GM18517 (cell line): ENCODE data around the gene AMZ1.
"Not testable (repeated sequence)": the region's sequence is repeated elsewhere in the genome, so short reads cannot be mapped to it uniquely, and the experiment has no call there.

Source experiments
- ATAC-seq: cut with Tn5 transposase; IDR thresholded peaks from one replicate; pipeline ENCODE4 v1.9.1; 2021; ENCODE audit warnings: mild to moderate bottlenecking, moderate library complexity; ENCODE audit not compliant: unreplicated experiment

The AMZ1 gene

DNA sequence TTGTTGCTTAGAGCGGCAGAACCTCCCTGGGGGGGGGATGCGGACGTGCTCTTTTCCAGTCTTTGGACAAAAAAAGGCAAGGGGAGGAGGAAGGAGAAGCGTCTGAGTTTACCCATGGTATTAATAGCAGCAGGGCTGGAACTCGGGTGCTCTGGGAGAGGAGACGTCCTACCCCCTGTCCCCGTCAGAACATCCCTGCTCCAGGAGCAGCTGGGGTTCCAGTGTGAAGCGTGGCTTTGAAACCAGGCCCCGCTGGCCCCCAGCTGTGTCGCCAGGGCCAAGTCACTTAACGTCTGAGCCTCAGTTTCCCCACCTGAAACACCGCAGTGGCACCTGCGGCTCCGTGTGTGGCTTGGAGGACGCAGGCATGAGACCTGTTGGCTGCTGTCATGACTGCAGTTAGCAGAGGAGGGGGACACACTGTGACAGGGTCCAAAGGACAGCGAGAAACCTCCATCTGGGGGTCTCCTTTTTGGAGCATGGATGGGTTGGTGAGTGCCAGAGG, 1.4 kb downstream of the AMZ1 start:
- ATAC-seq = no peak

DNA sequence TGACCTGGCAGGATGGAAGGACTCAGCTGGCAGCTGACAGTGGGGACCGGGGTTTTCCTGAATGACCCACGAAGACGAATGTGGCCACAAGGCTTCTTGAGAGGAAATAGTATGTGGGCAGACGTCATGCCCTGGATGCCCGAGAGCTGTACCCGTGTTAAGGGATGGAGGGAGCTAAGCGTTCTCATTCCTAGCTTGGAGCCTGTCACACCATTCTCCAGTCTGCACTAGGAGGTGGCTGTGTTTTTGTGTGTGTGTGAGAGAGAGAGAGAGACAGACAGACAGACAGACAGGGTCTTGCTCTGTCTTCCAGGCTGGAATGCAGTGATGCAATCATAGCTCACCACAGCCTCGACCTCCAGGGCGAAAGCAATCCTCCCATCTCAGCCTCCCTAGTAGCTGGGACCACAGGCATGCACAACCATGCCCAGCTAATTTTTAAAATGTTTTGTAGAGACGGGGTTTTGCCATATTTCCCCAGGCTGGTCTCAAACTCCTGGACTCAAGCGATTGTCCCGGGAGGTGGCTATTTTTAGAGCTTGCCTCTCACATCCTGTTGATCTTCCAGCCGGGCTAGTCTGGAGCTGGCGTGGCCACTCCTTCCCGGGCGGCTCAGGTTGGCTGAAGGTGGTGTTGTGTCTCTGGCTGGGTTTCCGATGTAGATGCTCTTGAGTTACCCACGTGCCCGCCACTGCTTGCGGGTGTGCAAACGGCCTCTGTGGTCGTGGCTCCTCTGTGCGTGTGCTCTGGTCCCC, 2.1 kb downstream of the AMZ1 start:
- ATAC-seq = no peak

DNA sequence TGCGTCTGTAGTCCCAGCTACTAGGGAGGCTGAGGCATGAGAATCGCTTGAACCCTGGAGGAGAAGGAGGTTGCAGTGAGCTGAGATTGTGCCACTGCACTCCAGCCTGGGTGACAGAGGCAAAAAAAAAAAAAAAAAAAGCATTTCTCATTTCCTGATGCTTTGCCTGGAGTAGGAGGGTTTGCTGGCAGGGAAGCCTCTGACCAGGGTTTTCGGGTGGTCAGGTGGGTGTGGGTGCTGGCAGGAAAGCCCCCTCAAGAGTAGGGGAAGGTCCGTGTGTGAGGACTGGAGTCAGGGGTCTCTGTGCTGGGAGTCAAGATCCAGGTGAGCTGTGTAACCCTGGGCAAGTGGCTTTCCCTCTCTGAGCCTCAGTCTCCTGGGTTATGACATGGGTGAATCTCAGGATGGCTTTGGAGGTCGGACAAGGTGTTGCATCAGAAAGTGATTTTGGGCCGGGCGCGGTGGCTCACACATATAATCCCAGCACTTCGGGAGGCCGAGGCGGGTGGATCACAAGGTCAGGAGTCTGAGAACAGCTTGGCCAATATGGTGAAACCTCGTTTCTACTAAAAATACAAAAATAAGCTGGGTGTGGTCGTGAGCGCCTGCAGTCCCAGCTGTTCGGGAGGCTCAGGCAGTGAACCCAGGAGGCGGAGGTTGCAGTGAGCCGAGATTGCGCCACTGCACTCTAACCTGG, 3.2 kb downstream of the AMZ1 start:
- no peak for ATAC-seq

DNA sequence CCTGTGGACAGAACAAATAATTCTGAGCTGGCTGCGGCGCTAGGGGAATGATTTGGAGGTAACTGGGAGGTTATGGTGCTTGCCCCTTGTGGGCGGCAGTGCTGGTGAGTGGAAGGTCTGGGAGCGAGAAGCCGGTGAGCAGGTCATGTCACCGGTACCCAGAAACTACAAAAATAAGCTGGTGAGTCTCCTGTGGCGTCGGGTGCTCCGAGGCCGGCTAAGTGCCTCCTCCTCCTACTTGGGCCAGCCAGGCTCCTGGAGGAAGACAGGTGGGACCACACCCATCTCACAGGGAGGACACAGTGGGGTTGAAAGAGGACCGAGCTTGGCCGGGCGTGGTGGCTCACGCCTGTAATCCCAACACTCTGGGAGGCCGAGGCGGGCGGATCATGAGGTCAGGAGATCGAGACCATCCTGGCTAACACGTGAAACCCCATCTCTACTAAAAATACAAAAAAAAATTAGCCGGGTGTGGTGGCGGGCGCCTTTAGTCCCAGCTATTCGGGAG, 4.0 kb downstream of the AMZ1 start:
- not testable (repeated sequence) for ATAC-seq

DNA sequence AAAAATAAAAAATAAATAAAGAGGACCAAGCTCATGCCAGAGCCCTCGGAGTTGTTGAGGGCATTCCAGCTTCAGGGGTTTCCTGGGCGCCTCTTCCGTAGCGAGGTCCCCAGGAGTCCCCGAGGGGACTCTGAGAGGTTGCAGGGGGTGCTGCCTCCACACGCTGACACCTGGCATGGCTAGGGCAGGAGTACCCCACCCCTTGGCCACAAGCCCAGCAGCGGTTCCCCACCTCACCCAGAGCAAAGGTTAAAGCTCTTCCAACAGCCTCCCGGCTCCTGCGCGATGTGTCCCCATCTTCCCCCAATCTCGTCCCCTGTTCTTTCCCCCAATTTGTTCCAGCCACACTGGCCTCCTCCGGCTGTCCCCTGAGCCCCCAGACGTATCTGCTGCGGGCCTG, 4.5 kb downstream of the AMZ1 start:
- ATAC-seq = no peak

DNA sequence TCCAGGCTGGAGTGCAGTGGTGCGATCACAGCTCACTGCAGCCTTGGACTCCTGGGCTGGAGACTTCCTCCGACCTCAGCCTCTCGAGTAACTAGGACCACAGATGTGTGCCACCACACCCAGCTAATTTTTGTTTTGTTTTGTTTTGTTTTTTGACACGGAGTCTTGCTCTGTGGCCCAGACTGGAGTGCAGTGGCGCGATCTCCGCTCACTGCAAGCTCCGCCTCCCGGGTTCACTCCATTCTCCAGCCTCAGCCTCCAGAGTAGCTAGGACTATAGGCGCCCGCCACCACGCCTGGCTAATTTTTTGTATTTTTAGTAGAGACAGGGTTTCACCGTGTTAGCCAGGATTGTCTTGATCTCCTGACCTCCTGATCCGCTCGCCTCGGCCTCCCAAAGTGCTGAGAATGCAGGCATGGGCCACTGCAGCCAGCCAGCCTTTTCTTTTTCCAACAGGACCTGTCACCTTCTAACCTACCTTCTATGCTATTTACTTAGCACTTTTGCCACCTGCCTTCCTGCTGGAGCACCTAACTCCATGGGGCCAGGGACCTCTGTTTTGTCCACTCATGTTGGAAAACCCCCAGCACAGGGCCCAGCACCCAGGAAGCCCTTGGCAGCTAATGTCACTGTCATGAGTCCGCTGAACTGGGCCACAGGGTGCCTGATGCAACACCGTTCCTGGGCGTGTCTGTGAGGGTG, 5.6 kb downstream of the AMZ1 start:
- ATAC-seq = not testable (repeated sequence)

DNA sequence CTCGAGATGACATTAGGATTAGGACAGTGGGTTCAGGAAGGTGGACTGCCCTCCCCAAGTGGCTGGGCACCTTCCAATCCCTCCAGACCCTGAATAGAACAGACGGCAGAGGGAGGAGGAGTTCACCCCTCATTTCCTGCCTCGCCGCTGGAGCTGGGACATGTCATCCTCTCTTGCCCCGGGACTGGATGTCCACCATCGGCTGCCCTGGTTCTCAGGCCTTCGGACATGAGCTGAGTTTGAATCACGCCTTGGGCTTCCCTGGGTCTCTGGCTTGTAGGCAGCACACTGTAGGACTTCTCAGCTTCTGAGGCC, 6.1 kb downstream of the AMZ1 start:
- ATAC-seq = not testable (repeated sequence)

DNA sequence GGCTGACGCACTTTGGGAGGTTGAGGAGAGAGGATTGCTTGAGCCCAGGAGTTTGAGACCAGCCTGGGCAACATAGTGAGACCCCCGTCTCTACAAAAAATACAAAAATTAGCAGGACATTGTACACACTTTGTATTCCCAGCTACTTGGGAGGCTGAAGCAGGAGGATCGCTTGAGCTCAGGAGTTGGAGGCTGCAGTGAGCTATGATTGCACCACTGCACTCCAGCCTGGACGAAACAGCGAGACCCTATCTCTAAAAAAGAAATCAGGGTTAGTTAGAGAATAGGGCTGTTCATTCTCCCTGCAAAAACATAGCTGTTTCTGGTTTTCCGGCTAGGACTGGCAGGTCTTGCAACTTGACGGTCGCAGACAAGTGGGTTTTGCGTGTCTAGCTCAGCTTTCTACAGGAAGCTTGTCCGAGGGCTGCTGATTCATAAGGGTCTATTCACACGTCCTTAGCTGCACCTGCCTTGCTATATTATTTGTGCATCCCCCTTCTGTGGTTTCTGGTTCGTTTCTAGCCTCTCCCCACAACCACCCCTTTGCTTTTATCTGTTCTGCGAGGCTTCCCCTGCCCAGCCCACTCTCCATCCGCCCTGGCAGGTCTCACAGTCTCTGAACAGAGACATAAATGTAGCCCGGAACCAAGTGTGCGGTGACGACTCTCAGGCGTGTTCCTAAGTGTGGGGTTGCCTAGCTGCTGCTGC, 10.7 kb downstream of the AMZ1 start:
- peak; percentile 97 for ATAC-seq

DNA sequence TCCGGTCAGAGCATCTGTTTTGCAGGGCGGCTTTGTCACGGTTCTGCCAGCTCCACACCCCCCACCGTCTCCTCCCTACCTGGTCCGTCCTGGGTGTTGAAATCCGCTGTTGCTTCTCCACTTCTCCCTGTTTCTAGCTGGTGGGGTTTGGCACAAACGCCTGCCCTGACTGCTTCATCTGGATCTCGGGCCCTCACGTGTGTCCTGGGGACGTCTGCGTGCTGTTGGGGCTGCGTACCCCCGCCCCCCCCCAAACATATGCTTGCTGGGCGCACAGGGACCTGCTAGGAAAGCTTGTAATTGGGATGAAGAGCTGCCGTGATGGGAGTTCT, 11.3 kb downstream of the AMZ1 start:
- ATAC-seq = no peak

DNA sequence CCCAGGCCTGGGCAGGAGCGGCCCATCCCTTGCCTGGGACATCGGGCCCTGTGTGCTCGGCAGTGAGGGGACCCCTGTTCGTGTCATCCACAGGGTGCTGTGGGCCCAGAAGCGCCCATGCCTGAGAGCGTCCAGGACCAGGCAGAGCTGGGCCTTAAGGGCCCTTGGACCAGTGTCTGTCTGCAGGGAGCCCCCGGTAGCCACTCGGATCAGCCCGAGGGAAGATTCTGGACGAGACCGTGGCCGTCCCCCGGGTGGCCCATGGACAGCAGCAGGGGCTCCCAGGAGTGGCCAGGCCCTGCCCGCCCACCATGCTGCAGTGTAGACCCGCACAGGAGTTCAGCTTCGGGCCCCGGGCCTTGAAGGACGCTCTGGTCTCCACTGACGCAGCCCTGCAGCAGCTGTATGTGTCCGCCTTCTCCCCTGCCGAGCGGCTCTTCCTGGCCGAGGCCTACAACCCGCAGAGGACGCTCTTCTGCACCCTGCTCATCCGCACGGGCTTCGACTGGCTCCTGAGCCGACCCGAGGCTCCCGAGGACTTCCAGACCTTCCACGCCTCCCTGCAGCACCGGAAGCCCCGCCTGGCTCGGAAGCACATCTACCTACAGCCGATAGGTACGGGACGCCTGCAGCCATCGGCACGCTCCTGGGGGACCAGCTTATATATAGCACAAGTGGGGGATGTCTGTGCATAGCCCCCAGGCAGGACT, 12.3 kb downstream of the AMZ1 start:
- ATAC-seq = no peak

DNA sequence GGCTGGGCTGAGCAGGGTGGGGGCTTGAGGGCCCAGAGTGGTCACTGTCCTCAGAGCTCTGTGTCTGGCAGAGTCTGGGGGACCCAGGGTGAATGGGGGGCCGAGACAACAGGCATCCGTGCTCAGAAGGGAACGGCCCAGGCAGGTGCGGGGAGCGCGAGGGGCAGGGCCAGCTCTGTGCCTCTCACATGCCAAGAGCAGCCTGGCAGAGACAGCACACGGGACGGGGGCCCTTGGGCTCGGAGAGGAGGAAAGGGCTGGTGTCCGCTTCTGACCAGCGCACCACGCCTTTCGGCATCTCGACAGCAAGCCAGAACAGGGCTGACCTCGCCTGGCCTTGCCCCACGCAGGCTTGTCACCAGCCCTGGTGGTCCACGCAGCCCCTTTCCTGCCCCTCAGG, 13.4 kb downstream of the AMZ1 start:
- ATAC-seq = no peak

DNA sequence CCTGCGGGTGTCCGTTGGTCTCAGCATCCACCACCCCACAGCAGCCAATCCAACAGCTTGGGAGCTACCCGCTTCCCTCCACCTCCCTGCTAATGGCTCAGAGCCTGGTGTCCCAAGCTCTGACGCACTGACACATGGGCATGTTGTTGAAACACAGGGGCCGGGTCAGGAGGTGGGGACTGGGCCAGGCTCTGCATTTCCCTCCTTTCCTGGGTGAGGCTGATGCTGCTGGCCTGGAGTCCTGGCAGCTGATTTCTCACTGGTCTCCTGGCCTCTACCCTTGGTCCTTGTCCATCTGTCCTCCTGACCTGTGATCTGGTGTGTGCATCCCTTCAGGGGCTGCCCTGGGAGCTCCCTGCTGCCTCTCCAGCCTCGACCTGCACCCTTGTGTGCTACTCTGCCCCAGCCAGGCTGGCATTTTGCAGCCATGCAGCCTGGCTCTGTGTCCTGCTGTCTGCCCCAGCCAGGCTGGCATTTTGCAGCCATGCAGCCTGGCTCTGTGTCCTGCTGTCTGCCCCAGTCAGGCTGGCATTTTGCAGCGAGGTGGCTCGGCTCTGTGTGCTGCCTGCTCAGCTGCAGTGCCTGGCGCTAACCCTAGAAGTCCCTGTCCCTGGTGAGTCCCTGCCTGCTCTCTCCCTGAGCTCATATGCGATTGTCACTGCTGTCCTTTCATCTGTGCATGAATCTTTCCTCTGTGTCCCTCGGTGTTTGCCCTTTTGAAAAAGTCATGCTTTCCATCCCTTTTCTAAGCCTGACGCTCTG, 14.0 kb downstream of the AMZ1 start:
- no peak for ATAC-seq

DNA sequence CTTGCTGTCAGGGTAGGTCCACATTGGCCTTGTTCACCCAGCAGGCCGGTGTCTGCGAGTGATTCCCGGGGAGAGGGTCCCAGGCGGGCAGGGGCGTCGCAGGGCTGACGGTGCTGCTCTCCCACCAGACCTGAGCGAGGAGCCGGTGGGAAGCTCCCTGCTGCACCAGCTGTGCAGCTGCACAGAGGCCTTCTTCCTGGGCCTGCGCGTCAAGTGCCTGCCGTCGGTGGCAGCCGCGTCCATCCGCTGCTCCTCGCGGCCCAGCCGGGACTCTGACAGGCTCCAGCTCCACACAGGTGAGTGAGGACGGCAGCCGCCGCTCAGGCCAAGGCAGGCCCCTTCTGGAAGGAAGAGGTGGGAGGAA, 14.6 kb downstream of the AMZ1 start:
- no peak for ATAC-seq

DNA sequence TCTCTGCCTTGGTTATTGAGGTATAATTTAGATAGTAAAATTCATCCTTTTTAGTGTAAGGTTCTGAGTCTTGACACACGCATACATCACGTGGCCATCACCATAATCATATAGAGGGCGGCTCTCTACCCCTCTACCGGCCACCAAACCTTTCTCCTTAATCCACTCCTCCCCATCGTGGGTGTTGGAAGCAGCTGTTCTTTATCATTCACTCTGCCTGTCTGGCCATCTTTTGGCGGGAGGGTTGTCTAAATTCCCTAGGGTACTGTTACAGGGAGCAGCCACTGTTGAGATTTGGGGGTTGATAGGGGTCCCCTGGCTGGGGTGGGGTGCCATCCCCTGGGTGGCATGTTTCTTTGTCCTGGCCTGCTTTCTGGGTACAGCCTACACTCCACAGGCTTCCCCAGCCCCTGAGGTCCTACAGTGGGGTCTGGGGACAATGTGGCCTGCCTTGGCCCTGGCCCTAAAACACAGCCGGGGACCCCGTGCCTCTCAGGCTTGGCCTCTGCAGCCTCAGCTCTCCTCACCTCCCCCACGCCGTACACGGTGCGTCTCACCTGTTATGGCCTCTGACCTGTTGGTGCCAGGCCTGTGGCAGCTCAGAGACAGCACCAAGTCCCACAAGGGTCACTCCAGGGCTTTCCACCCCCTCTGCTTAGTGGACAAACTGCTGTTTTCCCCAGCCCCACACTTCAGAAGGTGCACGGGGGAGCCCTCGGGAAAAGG, 17.5 kb downstream of the AMZ1 start:
- no peak for ATAC-seq

DNA sequence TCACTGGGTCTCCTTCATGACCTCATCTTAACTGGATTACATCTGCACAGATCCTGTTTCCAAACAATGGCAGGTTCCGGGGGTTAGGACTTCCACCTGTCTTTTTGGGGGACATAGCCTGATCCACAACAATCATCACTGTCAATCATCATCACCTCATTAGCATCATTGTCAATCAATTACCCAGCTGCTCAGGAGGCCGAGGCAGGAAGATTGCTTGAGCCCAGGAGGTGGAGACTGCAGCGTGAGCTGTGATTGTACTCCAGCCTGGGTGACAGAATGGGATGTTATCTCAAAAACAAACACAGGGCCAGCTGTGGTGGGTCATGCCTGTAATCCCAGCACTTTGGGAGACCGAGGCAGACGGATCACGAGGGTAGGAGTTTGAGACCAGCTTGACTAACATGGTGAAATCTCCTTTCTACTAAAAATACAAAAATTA, 18.7 kb downstream of the AMZ1 start:
- ATAC-seq = no peak

DNA sequence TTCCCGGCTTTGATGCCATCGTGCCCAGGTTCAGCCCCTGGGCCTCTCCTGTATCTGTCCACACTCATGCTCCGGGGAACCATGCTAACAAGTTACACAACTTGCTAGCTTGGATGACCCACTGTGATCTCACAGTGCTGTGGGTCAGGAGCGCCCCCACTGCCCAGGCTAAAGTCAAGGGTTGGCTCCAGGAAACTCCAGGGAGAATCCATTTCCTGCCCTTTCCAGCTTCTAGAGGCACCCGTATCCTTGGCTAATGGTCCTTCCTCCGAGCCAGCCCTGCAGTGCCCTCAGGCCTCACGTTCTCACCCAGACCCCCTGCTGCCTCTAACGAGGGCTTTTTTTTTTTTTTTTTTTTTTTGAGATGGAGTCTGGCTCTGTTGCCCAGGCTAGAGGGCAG, 19.5 kb downstream of the AMZ1 start:
- no peak for ATAC-seq

DNA sequence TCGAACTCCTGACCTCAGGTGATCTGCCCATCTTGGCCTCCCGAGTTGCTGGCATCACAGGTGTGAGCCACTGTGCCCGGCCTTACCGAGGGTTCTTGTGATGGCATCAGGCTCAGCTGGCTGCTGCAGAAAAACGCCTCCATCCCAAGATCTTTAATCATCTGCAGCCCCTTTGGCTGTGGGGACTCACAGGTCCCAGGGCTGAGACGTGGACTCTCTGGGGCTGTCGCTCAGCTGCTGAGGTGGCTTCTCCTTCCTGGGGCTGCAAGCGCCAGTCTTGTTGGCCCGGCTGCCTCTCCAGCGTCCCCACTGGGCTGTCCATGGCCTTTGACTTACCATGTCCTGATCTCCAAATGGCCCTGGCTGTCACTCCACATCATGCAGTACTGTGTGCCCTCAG, 20.0 kb downstream of the AMZ1 start:
- ATAC-seq = no peak

DNA sequence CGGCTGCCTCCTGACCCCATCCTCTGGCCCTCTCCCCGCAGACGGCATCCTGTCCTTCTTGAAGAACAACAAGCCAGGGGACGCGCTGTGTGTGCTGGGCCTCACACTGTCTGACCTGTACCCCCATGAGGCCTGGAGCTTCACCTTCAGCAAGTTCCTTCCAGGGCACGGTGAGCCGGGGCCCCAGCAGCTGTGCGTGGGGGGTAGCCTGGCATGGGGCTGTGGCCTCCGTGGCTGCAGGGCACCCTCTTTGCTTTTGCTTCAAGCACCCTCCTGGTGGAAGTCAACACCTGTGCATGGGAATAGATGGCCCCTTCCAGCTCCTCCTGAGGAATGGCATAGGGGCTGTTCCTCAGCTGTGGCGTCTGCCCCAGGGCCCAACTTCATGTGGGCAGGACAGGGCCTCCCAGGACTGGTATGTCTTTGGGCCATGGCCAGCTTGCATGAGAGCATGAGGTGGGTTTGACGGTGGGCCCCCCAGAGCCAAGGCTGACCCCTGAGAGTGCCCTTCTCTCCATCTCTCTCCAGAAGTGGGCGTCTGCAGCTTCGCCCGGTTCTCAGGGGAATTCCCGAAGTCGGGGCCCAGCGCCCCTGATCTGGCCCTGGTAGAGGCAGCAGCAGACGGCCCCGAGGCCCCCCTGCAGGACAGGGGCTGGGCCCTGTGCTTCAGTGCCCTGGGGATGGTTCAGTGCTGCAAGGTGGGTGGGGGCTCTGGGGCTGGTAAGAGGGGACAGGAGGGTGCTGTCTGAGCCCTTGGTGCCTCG, 20.7 kb downstream of the AMZ1 start:
- no peak for ATAC-seq
